Effector memory CD4-positive, alpha-beta T cell (primary cell): ENCODE measurements around the gene TXN2.

Source experiments
- DNase-seq, 3 donors: peaks; one replicate each; pipeline ENCODE4 v3.0.0-alpha.2; 2020
- H3K27ac ChIP-seq: 2 replicates; pipeline ENCODE4 v1.7.0; 2013; ENCODE audit warnings: mild to moderate bottlenecking, low read length, moderate library complexity; ENCODE audit not compliant: insufficient read depth, poor library complexity, severe bottlenecking
- H3K27me3 ChIP-seq: replicated peaks from 2 replicates; pipeline ENCODE4 v1.7.0; 2013; ENCODE audit warnings: mild to moderate bottlenecking, low read length; ENCODE audit not compliant: insufficient read depth, control insufficient read depth, poor library complexity, severe bottlenecking
- H3K36me3 ChIP-seq: 2 replicates; pipeline ENCODE4 v1.7.0; 2013; ENCODE audit warnings: mild to moderate bottlenecking, low read length, moderate library complexity; ENCODE audit not compliant: control insufficient read depth, insufficient read depth
- H3K4me1 ChIP-seq: 2 replicates; pipeline ENCODE4 v1.7.0; 2013; ENCODE audit warnings: low read length, mild to moderate bottlenecking; ENCODE audit not compliant: control insufficient read depth, insufficient read depth, poor library complexity, severe bottlenecking
- H3K4me3 ChIP-seq: 2 replicates; pipeline ENCODE4 v1.7.0; 2013; ENCODE audit warnings: low read length, low read depth, mild to moderate bottlenecking; ENCODE audit not compliant: insufficient read depth, poor library complexity, severe bottlenecking
- H3K9me3 ChIP-seq: 2 replicates; pipeline ENCODE4 v1.7.0; 2013; ENCODE audit warnings: mild to moderate bottlenecking, low read length, moderate library complexity; ENCODE audit not compliant: control insufficient read depth

TXN2 gene

DNA sequence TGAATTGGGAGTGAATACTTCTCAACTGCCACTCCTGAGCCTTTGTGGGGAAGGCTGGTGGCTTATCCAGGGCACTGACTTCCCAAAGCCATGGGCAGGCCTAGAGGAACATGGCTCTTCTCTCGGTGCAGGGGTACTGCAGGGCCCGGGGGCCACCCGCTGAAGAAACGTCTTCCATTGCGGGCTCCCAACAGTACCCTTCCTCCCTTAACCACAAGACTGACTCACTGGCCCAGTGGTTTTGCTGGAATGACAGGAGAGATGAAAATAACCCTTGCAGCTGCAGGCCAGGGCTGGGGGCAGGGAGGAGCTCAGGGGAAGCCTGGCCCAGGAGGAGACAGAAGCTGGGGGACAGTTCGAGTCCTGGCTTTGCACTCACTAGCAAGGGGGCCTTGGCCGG is 13.5 kb downstream of the TXN2 start:
- Histone ChIP-seq H3K27me3 (no peaks in the 10 kb centered on the region), H3K4me3 (no peak overlapping the region), H3K36me3 (peaks cover 22% of the 10 kb centered on the region), H3K4me1 (peaks cover 8% of the 10 kb centered on the region), H3K27ac (no peak overlapping the region), H3K9me3 (no peaks in the 10 kb centered on the region)
- no peak for DNase-seq

DNA sequence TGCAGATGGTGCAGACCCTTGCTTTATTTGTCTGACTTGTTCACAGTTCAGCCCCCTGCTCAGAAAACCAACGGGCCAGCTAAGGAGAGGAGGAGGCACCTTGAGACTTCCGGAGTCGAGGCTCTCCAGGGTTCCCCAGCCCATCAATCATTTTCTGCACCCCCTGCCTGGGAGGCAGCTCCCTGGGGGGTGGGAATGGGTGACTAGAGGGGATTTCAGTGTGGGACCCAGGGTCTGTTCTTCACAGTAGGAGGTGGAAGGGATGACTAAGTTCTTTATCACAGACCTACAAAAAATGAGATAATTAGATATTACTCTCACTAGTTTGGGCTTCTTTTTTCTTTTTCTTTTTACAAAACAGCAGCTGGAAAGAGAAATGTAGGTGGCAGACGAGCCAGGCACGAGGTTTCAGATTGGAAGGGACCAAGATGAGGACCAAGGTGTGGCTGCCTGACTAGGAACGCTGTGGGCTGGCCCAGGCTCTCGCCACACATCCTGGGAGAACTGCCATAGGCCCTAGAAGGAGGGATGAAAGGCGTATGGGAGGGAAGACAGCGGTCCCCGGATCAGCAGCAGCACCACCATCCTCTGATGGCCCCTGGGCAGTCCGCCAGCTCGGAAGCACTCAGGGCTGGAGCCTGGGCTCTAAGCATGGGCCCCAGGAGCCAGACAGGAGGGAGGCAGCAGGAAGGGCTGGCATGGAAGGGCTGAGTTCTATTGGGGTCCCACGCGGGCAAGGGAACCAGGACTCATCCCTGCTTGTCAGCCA is 14.2 kb downstream of the TXN2 start:
- peaks cover 8% of the 10 kb centered on the region for H3K4me1 ChIP-seq
- no peaks in the 10 kb centered on the region for H3K27me3 ChIP-seq
- H3K4me3 ChIP-seq, result no peak overlapping the region
- no peak for DNase-seq
- no peak overlapping the region for H3K27ac ChIP-seq
- no peaks in the 10 kb centered on the region for H3K9me3 ChIP-seq
- peaks cover 14% of the 10 kb centered on the region for H3K36me3 ChIP-seq

DNA sequence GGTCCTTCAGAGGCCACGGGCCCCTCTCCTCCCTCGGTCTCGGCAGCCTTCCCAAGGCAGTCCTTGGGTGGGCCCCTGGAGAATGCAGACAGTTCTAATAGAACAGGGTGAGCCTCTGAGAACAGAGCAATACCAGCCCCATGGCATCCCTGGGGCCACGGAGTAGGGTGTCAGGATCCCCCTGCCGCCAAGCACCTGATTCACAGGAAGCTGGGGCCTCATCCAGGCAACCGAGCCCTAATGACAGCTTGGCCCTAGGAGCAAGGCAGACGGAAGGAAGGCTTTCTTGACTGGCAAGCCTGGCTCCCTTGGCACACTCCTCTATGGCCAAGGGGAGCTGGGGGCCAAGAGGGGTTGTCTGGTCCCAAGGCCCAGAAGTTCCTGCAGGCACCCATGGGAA is 15.2 kb downstream of the TXN2 start:
- no peak overlapping the region for H3K4me3 ChIP-seq
- peaks cover 7% of the 10 kb centered on the region for H3K36me3 ChIP-seq
- no peak for DNase-seq
- no peaks in the 10 kb centered on the region for H3K9me3 ChIP-seq
- H3K27ac ChIP-seq, result no peak overlapping the region
- H3K27me3 ChIP-seq, result no peaks in the 10 kb centered on the region
- H3K4me1 ChIP-seq, result peaks cover 8% of the 10 kb centered on the region

DNA sequence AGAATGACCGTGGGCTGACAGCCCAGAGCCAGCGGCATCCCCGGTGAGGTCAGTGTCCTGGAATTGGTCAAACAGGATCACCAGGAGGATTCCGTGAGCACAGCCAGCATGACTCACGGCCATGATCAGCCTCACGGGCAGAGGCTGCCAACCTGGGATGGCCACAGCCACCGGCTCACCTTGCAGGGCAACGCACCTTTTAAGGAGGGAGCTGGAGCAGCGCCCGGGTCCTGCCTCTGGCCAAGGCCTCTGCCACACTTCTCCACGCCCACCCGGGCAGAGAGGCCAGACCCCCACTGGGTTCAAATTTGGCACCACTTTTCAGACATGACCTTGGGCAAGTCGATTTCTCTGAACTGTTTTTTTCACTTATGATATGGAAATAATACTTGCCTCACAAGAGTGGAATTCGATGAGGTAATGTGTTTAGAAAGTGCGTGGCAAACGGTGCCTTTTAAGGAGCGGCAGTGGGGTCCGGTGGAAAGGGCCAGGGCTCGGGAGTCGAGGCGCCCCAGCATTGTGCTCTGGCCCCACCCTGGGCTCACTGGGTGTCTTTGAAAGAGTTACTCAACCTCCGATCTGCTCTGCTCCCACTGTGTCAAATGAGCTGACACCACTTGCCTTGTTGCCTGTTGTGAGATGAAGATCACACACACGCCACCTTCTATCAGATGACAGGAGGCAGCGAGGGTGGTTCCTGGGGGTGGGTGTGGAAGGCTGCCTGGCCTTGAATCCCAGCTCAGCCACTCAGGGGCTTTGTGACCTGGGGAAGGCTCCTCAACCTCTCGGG is 16.0 kb downstream of the TXN2 start:
- no peak overlapping the region for H3K27ac ChIP-seq
- no peak for DNase-seq
- peaks cover 6% of the 10 kb centered on the region for H3K4me1 ChIP-seq

DNA sequence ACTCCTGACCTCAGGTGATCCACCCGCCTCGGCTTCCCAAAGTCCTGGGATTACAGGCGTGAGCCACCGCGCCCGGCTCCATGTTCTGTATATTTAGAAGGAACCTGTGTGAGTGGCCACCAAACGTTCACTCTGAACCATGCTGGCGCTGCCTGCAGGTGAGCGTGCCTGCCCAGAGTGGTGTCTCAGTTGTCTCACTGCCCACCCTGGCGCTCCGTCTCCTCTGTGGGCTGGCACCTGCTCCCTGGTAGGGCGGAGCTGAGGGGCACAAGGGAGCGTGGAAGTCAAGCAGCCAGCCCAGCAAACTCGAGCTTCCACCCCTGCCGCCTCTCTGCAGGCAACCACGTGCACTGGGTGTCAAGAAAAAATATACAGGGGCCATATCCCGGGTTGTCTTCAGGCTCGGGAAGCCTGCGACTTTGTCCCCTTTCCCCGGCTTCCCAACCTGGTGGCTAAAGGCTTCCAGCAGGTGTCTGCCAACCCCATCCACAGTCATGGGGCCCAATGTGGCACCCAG is 16.7 kb downstream of the TXN2 start:
- H3K36me3 ChIP-seq, result no peaks in the 10 kb centered on the region
- no peak for DNase-seq
- H3K9me3 ChIP-seq, result no peaks in the 10 kb centered on the region
- no peaks in the 10 kb centered on the region for H3K27me3 ChIP-seq
- no peaks in the 10 kb centered on the region for H3K4me1 ChIP-seq
- no peak overlapping the region for H3K4me3 ChIP-seq
- H3K27ac ChIP-seq, result no peak overlapping the region

More for the DNA sequence above, 16.0 kb downstream of the TXN2 start:
- H3K9me3 ChIP-seq, result no peaks in the 10 kb centered on the region
- no peaks in the 10 kb centered on the region for H3K36me3 ChIP-seq
- no peaks in the 10 kb centered on the region for H3K27me3 ChIP-seq
- no peak overlapping the region for H3K4me3 ChIP-seq

DNA sequence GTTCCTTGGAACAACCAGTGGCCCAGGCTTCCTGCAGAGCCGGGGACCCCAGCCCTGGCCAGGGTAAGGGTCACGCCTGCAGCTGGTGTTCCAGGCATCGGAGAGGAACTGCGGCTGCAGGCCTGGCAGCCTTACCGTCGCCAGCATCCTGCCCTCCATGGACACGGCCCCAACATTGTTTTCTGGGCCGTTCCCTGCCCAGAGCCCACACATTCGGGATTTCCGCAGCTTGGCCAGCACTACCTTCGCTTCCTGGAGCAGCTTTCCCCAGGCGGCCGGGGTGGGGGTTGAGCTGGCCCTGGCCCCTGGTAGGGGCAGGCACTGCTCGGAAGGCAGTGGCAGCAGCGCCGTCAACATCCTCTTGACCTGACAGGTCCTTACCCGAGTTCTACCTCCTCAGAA is 17.7 kb downstream of the TXN2 start:
- no peaks in the 10 kb centered on the region for H3K9me3 ChIP-seq
- DNase-seq, result no peak
- H3K4me3 ChIP-seq, result no peak overlapping the region
- no peak overlapping the region for H3K27ac ChIP-seq
- no peaks in the 10 kb centered on the region for H3K4me1 ChIP-seq
- no peaks in the 10 kb centered on the region for H3K36me3 ChIP-seq
- H3K27me3 ChIP-seq, result no peaks in the 10 kb centered on the region

DNA sequence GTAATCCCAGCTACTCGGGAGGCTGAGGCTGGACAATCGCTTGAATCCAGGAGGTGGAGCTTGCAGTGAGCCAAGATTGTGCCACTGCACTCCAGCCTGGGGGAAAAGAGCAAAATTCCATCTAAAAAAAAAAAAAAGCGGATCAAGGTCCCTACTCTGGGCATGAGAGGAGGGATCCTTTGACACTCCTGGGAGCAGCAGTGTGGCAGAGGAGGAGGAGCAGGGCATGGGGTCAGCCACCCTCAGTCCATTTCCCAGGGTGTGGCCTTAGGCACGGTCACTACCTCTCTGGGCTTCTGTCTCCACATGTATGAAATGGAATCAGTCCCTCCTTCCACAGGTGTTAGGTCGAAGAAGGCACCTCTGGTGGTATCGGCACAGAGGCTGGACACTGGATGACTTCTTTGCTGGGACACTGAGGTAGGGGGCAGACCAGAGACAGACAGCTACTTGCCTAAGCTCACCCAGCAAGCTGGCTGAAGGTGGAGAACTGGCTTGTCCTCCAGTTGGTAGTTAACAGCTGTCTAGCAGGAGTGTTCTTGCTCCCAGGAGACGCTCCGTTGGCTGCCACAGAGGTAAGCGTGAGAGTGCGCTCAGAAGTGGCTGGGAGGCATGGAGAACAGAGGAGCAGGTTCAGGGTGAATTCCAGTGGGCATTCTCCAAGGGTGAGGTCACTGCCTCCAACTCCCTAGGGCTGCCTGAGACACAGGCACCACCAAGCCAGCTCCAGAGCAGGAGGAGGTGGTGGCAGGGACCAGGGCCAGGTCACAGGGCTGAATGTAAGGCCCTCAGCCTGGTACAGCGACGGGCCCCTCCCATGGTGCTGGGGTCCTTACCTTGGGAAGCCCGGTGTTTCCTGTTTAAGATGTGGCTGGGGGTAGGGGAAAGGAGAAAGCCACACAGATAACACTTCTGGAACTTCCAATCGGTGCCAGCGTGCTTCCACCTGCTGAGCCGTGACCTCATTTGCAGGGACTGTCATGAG is 19.5 kb downstream of the TXN2 start:
- H3K36me3 ChIP-seq, result no peaks in the 10 kb centered on the region
- DNase-seq, result no peak
- no peak overlapping the region for H3K27ac ChIP-seq
- H3K27me3 ChIP-seq, result no peaks in the 10 kb centered on the region
- no peaks in the 10 kb centered on the region for H3K9me3 ChIP-seq
- H3K4me3 ChIP-seq, result no peak overlapping the region
- H3K4me1 ChIP-seq, result no peaks in the 10 kb centered on the region

DNA sequence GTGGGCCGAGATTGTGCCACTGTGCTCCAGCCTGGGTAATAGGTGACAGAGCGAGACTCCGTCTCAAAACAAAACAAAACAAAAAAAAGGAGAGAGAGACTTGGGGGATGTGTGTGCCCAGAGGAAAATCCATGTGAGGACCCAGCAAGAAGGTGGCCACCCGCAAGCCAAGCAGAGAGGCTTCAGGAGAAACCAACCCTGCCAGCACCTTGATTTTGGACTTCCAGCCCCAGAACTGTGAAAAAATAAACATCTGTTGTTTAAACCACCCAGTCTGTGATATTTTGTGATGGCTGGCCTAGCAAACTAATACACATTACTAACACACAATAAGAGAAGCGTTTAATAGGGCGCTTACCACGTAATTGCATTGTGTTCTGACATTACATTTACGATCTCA is 21.2 kb downstream of the TXN2 start:
- Histone ChIP-seq H3K9me3 (no peaks in the 10 kb centered on the region), H3K4me3 (no peak overlapping the region), H3K4me1 (peaks cover 5% of the 10 kb centered on the region), H3K27me3 (no peaks in the 10 kb centered on the region), H3K27ac (no peak overlapping the region), H3K36me3 (no peaks in the 10 kb centered on the region)
- DNase-seq, result no peak

DNA sequence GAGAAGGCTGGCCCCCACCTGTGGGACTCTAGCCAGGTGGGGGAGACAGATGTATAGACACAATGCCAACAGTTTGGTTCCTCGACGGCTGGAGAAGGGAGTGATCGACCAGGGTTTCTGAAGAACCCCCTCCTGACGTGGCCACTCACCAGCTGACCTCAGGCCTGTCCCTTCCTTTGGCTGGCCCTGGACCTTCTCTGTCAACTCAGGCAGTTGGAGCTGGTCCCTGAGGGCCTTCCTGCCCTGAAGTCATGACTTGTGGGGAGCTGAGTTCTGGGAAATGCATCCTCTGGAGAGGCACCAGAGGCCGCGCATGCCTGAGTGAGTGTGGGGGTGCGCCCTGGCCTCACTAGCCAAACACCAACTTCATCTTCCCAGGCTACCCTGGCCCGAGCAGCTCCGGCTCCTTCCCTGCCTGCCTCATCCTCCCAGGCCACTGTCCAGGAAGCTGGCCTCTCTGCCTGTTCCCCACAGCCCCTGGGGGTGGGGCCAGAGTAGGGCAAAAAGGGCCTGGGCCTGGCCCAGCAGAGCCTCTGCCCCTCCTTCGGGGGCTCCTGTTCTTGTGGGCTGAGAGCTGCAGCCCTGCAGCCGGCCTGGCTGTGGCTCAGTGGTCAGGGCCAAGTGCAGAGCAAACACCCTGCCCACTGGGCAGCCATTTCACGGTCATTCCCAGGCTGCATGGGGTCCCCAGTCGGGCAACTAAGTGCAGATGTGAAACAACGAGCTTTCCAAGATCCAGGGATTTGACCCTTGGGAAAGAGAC is 23.6 kb downstream of the TXN2 start:
- no peak for DNase-seq
- H3K27me3 ChIP-seq, result no peaks in the 10 kb centered on the region
- no peak overlapping the region for H3K27ac ChIP-seq
- H3K4me1 ChIP-seq, result peaks cover 23% of the 10 kb centered on the region
- no peaks in the 10 kb centered on the region for H3K36me3 ChIP-seq
- H3K9me3 ChIP-seq, result no peaks in the 10 kb centered on the region
- H3K4me3 ChIP-seq, result no peak overlapping the region
